HG03280 (cell line): Measurements from ENCODE around the gene DOCK4.

Experiments used
- ATAC-seq: cut with Tn5 transposase; IDR thresholded peaks from one replicate; pipeline ENCODE4 v1.9.1; 2021; ENCODE audit warnings: mild to moderate bottlenecking, moderate library complexity; ENCODE audit not compliant: unreplicated experiment

Gene DOCK4

DNA sequence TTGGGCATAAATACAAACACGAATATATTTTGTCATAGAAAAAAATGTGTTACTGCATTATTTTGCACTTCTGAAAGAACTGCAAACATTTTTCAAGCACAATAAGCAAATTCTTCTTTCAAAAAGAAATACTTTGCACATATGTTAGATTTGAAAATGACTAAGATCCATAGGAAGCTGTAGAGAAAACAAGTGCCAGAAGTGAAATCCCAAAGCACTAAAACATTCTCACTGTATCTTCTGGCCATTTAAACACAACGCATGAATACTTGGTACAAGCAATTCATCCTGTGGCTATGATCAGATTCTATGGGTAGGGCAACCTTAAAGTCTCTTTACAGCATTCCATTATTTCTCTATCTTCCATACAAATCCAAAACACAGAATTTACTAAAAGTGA, 418.5 kb downstream of the DOCK4 start:
- ATAC-seq = no peak

- ATAC-seq = no peak
Observed at GRCh38 chr7:111787099-111787498, 419.1 kb downstream of the DOCK4 start.

- no peak for ATAC-seq
Observed at GRCh38 chr7:111785076-111785475, 421.1 kb downstream of the DOCK4 start.

DNA sequence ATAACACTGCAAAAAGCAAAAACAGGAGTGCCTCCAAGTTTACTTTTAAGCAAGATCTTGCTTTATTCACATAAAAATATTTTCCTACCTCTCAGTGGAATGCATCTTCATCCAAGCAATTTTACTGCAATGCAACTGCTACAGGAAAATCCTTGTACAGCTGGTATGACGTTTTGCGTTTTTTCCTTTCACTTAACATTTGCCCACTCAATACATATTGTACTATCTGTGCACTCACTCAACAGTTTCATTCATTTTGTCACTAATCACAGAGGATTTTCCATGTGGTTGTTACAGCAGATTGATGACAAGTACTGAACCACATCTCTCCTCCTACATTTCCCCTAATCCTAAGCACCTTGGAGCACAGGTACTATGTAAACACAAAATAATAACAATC, 421.9 kb downstream of the DOCK4 start:
- no peak for ATAC-seq

DNA sequence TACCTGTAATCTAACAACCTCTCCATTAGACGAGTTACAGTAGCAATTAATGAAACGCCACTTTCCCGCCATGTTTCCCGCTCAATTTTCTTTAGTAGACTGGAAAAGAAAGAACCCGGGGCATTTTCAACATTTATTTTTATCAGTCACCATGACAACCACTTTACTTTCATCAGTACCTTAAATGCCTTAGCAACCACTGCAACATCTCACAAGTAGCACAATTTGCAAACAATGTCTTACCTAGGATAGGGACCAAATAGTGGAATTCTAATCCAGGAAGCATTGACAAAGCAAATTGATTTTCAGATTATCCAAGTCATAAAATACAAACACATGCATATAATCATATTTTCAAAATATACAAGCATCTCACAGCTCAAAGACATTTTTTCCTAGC, 422.3 kb downstream of the DOCK4 start:
- ATAC-seq = no peak

GRCh38 chr7:111780527-111780926, 425.7 kb downstream of the DOCK4 start:
- ATAC-seq = no peak

DNA sequence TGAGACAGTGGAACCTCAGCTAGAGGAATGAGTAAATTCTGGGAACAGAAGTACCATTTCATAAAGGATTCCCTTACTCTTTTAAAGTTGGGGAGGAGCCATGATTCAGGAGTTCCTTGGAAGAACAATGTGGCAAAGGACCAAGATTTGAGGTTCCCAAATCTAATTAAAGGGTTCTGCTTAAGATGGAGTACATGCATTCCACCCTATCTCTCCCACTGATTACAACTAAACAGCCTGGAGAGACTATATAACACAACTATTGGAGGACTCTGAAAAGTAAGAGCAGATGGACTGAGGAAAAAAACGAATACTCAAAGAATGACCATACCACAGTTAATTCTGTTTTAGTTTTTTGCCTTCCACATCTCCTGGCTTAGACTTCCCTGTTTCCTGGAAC, 431.0 kb downstream of the DOCK4 start:
- no peak for ATAC-seq

GRCh38 chr7:111772716-111773115, 433.5 kb downstream of the DOCK4 start:
- ATAC-seq = no peak

GRCh38 chr7:111771638-111772037, 434.6 kb downstream of the DOCK4 start:
- ATAC-seq = no peak

DNA sequence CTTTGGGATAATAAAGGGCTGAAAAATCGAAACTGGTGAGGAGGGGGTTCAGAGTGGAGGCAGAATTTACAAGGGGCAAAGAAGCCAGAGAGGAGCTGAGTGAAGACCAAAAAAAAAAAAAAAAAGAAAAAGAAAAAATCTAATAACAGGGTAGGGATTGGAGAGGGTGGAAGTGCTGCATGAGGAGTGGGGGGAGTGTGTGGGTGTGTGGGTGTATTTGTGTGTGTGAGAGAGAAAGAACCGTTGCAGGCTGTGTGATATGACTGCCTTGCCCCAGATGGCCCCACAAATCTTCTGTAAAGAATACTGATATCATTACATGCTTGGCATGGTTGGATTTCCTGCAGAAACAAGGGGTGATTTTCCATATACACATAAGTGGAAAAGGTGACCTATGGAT, 436.1 kb downstream of the DOCK4 start:
- no peak for ATAC-seq

GRCh38 chr7:111765751-111766643, 440.2 kb downstream of the DOCK4 start:
- no peak for ATAC-seq

- peak; percentile 52 for ATAC-seq
Observed at GRCh38 chr7:111763221-111763801, 442.9 kb downstream of the DOCK4 start.

- ATAC-seq = no peak
Observed at GRCh38 chr7:111762799-111763198, 443.4 kb downstream of the DOCK4 start.

- ATAC-seq = no peak
Observed at GRCh38 chr7:111762211-111762610, 444.0 kb downstream of the DOCK4 start.

DNA sequence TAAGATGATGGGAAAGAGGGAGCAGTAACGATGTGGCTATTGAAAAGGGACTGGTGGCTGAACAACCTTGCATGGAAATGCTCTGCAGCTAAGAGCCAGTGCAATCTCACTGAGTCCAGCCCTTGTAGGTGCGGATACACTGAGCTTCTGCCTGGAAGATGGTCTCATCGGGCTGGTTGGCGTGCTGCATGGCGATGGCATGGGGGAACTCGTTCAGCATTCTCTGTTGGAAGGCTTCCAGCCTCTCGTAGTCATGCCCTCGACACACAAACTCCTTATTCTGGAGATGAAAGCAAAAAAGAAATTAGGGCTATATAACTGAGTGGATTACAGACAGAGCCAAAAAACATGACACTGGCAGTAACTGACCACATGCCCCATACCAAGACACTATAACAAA, 446.2 kb downstream of the DOCK4 start:
- no peak for ATAC-seq

- no peak for ATAC-seq
Observed at GRCh38 chr7:111758332-111758731, 447.9 kb downstream of the DOCK4 start.

GRCh38 chr7:111756687-111757178, 449.5 kb downstream of the DOCK4 start:
- ATAC-seq = no peak

DNA sequence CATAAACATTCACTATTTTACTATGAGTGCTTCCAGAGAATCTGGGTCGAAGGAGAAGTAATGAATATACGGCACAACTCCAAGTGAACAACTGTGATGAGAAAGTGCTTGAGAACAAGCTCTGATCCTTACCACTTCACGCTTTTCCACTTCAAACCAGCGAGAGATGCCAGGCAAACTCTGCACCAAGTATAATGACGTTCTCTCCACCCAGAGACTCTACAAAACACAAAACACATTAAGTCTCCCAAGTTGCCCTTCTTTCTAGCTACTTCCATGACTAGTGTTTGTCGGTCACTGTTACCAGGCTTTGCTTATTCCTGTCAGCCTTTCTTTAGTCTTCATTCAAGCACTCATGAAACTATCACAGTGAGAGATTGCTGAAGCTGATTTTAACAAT, 450.8 kb downstream of the DOCK4 start:
- no peak for ATAC-seq

- ATAC-seq = no peak
Observed at GRCh38 chr7:111753968-111754367, 452.2 kb downstream of the DOCK4 start.

- ATAC-seq = peak; percentile 84
Observed at GRCh38 chr7:111752022-111752582, 454.1 kb downstream of the DOCK4 start.

DNA sequence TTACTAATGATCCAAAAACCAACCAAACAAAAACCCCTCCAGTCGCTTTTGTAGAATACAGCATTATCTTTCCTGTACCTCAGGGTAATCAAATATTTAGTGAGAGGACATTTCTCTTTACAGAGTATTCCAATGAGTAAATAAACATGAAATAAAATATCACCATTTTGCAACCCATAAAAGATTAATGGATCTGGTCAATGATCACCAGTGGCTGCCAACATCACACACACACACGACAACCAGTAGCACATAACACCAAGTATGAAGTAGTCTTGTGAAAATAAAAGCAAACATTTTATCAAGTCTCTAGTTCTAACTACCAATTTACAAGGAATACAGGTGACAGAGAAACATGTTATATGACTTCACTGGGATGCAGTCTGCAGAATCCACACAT, 455.3 kb downstream of the DOCK4 start:
- no peak for ATAC-seq

DNA sequence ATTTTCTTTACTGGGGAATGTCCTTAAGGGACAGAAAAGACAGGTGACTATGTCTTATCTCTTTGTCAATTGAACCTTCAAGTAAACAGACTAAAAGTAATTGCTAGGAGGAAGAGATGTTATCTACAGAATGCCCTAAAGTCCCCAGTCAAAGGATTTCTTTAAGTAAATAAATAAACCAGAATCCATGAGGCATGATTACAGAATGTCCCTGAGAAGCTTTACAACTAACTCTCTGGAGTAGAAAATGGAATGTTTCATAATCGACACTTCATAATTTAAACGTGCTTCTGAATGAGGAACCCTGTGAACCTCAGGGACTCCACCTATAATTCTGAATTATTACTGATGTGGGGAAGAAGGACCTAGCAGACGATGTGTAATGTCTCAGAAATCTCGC, 456.0 kb downstream of the DOCK4 start:
- no peak for ATAC-seq
